ENCODE results near the gene HIBCH.

HIBCH gene

GRCh38 chr2:190199109-190199508 lies 120.5 kb downstream of the HIBCH start:
- DNase-seq (ENCODE audit: low read depth in 1 of 2, low spot score in 1 of 2) = no peak

DNA sequence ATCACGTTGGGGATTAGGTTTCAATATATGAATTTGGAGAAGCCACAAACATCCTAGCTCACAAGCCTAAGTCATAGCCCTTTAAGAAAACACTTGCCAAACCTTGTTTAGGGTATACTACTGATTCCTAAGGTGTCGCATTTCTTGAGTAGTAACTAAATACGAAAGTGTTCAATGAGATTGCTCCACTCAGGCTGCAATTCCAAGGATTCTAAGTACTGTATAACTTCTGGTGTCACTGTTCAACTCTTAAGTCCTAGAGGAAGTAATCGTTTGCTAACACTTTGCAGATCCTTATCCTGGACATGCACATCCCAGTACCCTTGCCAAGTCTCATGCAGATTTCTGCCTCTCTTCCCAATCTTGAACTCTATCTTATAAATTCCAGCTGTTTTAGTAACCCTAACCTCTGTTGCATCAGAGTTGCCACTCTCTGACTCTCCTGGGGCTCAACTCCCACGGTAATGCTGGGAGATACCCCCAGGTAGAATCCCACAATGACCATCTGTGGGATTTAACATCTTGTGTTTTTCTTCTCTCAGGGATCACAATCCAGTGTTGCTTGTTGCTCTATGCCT lies 122.4 kb downstream of the HIBCH start:
- no peak for DNase-seq (ENCODE audit: low read depth in 1 of 2, low spot score in 1 of 2)

DNA sequence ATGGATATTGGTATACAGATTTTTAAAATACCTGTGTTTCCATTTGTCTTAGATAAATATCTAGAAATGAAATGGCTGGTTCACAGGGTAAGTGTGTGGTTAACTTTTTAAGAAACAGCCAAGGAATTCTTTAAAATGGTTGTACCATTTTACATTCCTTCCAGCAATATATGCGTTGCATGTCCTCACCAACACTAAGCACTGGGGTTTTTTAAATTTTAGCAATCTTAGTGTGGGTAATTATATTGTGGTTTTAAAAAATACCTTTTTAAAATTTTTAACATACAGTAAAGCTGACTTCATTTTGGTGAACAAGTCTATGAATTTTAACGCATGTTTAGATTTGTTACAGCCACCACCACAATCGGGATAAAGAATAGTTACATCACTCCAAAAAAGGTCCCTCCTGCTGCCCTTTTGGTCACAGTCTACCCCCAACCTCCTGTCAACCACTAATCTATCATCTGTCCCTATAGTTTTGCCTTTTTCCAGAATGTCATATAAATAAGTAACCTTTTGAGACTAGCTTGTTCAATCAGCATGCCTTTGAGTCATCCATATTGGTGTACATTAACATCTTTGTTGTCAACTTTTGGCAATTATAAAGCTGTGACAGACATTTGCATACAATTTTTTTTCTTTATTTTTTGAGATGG lies 129.0 kb downstream of the HIBCH start:
- DNase-seq (ENCODE audit: low read depth in 1 of 2, low spot score in 1 of 2) = no peak

DNA sequence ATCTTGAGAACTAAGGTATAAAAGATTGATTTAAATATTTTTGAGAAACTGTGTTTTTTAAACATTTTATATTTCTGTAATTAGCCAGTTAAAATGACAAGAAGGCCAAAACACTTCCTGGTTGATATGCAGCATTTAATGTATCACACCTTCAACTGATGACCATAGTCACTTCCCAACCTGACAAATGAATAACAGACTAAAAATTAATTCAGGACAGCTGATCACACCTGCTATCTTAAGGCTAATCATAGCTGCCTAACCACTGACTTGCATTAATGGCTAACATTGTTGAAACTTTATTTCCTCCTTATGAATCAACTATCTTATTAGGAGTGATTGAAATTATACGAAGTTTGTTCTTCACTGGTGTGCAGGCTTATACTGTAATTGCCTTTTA lies 131.3 kb downstream of the HIBCH start:
- no peak for DNase-seq (ENCODE audit: low read depth in 1 of 2, low spot score in 1 of 2)

DNA sequence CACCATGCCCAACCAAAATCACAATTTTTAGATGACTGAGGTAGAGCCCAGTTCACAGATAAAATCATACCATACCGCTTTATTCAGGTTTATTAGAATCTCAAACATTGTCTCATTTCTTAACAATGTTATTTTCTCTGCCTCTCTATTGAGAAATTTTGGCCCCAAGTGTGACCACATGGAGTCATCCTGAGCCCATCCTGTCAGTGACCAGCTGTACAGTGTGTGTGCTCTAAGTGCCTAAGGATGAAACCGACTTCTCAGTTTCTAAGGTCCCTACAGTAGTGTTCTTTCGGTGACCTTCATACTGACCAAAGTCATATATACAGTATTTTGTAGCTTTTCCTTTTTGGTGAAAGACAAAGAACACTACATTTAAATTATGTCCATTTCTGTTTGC lies 133.4 kb downstream of the HIBCH start:
- DNase-seq (ENCODE audit: low read depth in 1 of 2, low spot score in 1 of 2) = no peak

DNA sequence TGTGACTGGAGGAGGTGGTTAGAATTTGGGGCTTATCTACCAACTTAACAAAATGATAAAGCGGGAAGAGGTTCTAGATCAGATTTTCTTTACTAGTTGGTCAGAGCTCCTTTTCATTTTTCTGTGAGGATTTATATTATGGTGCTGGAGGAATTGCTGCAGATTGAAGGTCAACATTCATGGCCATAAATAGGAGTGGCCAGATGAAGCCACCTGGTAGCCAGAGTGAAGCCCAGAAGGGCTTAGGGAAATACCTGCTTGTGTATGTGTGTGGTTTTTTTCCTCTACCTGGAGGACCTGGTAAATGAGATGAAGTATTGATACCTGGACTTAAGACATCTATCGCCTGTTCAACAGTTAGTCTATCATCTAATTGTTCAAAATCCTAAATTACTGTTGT lies 134.2 kb downstream of the HIBCH start:
- DNase-seq (ENCODE audit: low read depth in 1 of 2, low spot score in 1 of 2) = no peak

- DNase-seq (ENCODE audit: low read depth in 1 of 2, low spot score in 1 of 2) = no peak
Measured at GRCh38 chr2:190184460-190184859, 135.2 kb downstream of the HIBCH start.

GRCh38 chr2:190183539-190183938 lies 136.1 kb downstream of the HIBCH start:
- no peak for DNase-seq (ENCODE audit: low read depth in 1 of 2, low spot score in 1 of 2)

- DNase-seq (ENCODE audit: low read depth in 1 of 2, low spot score in 1 of 2) = no peak
Measured at GRCh38 chr2:190182071-190182524, 137.5 kb downstream of the HIBCH start.

DNA sequence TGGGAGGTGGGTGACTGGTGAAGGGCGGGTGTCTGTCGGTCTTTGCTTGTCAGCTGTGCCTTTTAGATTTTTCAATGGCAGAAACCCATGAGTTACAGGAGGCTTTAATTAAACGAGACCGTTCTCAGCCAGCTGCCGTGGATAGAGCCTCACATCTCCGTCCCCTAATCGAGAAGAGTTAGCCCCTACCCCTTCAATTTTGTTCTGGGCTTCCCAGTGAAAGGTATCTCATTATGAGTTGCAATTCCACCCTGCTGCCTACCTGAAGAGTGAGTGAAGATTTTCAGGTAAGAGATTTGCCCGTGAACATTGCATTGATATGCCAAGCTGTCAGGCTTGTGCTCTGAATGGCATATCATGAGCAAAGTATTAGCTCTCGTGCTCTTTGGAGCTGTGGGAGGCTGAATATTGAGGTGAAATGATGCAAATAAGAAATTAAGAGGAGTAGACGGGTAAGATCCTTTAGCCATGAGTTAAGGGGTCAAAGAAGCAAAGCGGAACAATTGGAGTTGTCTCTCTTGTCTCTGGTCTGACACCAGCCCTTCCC lies 138.4 kb downstream of the HIBCH start:
- no peak for DNase-seq (ENCODE audit: low read depth in 1 of 2, low spot score in 1 of 2)

DNA sequence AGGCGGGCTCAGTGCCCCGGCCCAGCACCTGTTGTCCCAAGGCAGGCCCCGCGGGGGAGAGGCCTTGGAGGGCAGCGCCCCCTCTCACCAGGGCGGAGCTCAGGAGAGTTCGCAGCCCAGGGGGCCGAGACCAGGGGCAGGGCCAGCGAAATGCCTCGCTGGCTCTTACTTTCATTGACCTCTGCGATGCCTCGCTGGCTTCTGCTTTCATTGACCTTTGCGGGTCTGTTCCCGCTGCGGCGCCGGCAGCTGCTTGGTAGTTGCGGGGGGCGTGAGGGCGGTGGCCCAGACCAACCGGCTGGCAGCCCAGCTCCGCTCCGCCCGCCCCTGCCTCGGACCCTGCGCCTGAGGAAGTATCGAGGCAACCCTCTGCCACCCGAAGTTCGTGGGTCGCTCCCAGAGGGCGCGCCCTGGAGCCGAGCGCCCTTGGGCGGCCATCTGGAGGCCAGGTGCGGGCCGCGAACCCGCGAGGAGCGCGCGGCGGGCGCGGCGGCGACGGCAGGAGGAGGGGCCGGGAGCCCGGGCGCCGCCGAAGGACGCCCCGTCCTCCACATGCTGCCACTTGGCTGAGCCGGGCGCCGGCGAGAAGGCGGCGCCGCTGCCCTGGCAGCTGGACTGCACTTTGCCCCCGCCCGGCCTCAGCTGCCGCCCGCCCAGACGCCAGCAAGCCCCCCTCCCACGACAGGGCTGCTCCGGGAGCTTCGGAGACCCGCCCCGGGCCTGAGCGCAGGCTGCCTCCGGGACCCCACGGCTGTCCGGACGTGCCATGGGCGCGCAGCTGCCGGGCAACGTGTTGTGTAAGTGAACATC lies 139.1 kb downstream of the HIBCH start:
- DNase-seq (ENCODE audit: low read depth in 1 of 2, low spot score in 1 of 2) = no peak

DNA sequence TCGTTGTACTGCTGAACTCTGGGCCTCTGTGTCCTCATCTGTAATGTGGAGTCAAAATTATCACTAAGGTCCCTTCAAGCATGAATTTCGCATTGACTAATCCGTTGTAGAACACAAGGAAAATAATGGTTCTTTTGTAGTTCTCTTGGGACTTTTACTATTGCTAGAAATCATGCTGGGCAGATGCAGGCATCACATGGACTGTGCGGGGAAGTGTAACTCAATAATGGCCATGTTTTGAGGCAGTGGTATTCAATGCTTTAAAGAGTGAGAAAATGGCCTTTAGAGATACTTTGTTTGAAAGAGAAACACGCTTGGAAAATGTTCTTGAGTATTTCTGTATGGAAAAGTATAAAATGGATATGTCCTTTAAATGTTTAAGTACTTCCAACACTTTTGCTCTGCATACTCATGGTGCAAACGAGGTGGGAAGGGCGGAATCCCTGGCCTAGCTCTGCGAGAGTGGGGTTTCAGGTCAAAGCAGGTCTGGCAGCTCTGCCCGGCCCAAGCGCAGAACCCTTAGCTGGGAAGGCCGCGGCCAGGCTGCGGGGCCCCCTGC lies 139.8 kb downstream of the HIBCH start:
- DNase-seq (ENCODE audit: low read depth in 1 of 2, low spot score in 1 of 2) = no peak

DNA sequence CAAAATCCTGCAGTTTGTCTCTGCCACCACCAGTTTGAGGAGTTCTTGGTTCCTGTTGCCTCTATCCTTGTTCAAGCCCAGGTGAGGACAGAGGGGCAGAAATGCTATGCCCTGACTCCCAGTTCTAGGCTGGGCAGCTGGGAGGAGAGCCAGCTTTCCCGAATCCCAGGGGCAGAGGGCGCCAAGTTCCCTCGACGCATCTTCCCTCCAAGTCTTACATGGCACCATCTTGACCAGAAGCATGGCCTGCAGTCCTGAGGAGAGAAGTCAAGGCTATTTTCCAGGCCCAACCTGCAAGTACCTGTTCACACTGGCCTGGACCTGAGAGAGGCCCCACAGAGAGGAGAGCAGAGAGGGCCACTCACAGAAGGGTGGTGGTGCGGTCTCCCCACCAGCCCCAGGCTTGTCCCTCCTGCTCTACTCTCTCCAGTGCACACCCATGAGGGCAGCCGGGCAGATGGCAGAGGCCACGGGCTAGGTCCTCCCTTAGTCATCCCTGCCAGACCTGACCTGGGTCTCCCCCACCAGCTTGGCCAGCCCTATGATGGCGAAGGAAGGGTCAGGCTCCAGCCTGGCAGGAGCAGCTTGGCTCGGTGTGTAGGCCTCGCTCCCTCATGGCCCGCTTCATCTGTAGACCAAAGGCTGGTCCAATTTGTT lies 141.4 kb downstream of the HIBCH start:
- DNase-seq (ENCODE audit: low read depth in 1 of 2, low spot score in 1 of 2) = no peak

DNA sequence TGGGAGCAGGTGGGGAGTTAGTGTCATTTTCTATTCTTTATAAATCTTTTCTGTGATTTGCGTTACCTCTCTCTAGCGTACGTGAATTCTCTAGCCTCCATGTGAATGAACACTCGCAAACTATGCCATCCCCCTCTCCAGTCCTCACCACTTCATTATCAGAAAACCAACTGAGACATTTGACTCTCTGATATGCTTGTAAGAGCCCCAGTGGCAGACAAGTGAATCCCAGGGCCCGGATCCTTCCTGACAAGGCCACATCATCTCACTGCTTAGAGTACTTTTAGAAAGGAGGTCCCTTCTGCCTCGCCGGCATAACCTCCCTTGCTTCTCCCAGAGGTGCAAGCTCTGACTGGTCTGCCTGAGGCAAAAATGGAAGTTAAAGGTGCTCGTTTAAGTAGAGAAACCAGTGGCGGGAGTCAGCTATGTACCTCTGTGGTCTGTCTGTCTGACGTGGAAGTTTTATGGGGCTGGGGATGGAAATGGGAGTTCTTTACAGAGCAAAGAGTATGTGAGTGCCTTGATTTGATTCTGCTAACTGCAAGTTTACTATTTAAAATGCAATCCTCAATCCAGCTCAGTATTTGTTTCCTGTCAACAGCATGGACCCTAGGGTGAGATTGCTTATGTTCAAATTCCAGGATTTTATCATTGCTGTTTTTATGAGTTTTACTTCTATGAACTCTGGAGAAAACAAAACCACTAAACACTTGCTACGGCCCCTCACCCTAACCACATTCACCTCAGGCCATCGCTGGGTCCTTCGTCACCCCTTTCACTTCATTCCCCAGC lies 142.2 kb downstream of the HIBCH start:
- no peak for DNase-seq (ENCODE audit: low read depth in 1 of 2, low spot score in 1 of 2)

GRCh38 chr2:190173392-190173791 lies 146.2 kb downstream of the HIBCH start:
- DNase-seq (ENCODE audit: low read depth in 1 of 2, low spot score in 1 of 2) = no peak

- no peak for DNase-seq (ENCODE audit: low read depth in 1 of 2, low spot score in 1 of 2)
Measured at GRCh38 chr2:190170673-190171072, 149.0 kb downstream of the HIBCH start.

DNA sequence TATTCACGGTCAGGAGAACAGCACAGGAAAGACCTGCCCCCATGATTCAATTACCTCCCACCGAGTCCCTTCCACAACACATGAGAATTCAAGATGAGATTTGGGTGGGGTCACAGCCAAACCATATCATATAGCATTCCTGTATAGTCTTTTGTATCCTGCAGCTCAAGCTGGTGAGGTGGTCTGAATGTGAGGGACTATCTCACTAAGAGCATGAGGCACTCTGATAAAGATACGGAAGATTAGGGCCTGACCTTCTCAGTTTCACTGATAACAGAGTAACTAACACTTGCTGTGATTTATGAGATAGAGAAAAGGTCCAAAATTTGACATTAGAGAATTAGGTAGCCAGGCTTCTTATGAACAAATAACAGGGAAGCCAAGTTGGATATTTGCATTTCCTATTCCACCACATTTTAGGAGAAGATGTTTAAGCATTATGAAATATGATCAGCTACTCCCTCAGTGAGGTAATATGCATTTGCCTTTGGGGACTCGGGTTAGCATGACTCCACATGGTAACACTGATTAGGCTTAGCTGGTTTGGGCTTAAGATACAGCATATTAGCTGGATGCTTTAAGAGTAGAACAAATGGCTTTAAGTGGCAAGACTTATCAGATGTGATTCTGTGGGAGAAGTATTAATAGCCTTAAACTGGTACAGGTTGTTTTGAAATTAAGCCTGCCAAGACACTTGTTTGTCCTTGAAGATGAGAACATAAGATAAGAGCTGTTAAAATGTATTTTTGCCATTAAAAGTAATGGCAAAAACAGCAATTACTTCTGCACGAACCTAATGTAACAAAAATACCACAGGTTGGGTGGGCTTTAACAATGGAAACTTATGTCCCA lies 150.2 kb downstream of the HIBCH start:
- no peak for DNase-seq (ENCODE audit: low read depth in 1 of 2, low spot score in 1 of 2)

DNA sequence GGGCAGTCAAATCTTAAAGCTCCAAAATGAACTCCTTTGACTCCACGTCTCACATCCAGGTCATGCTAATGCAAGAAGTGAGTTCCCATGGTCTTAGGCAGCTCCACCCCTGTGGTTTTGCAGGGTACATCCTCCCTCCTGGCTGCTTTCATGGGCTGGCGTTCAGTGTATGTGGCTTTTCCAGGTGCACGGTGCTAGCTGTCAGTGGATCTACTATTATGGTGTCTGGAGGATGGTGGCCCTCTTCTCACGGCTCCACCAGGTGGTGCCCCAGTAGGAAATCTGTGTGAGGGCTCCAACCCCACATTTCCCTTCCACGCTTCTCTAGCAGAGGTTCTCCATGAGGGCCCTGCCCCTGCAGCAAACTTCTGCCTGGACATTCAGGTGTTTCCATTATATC lies 151.9 kb downstream of the HIBCH start:
- DNase-seq (ENCODE audit: low read depth in 1 of 2, low spot score in 1 of 2) = no peak

DNA sequence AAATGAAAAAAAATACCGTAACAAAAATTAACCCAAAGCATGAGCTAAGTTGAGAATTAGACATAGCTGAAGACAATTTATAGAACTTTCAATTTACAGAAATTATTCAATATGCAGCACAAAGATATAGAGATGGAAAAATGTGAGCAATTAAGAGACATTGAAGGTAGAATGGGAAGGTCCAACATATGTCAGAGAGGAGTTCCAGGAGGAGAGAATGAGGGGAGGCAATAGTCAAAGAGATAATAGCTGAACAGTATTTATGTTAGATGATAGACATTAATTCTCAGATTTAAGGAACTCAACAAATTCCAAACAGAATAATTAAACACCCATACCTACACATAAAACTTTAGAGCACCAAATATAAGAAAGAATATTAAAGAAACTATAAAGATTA lies 154.1 kb downstream of the HIBCH start:
- no peak for DNase-seq (ENCODE audit: low read depth in 1 of 2, low spot score in 1 of 2)

GRCh38 chr2:190162851-190163250 lies 156.8 kb downstream of the HIBCH start:
- DNase-seq (ENCODE audit: low read depth in 1 of 2, low spot score in 1 of 2) = no peak
